K562 (cell line): ENCODE data around the gene SIGLEC7. TPM values are rescaled to one million over a fixed set of nuclear protein-coding genes. Genes with fewer than 3 reads are reported as not detected.
A peak's percentile ranks its signal among the peaks of the same experiment; 100 is the strongest.

Experiments
- BRD4 ChIP-seq: fragments of 200-600 bp; sonication (generic); IDR thresholded peaks from 2 replicates; pipeline ENCODE4 v1.6.1; 2017; ENCODE audit warnings: inconsistent platforms
- DNMT1 ChIP-seq: fragments of 450-650 bp; IDR thresholded peaks from 2 replicates; pipeline ENCODE4 v1.6.1; 2016; ENCODE audit warnings: antibody characterized with exemption, mild to moderate bottlenecking
- DPF2 ChIP-seq: fragments of 450-650 bp; IDR thresholded peaks from 2 replicates; pipeline ENCODE4 v1.6.1; 2016
- E2F6 ChIP-seq, 2 experiments: IDR thresholded peaks; 2 replicates each; pipeline ENCODE4 v1.6.1; 2011; ENCODE audit warnings: borderline replicate concordance in 1 of 2, control low read depth in 1 of 2, low read depth in 1 of 2, low read length in 1 of 2, mild to moderate bottlenecking in 1 of 2, mixed read lengths in 1 of 2, moderate library complexity in 1 of 2; ENCODE audit not compliant: insufficient read depth in 1 of 2, insufficient read length in 1 of 2, poor library complexity in 1 of 2, severe bottlenecking in 1 of 2; ENCODE audit errors: extremely low read depth in 1 of 2
- ETV6 ChIP-seq, 3 experiments: fragments of 150-350 bp in 1 of 3; sonication (generic) in 1 of 3; formaldehyde crosslinking in 1 of 3; IDR thresholded peaks; 2 replicates each; pipeline versions ENCODE4 v1.6.1 to v1.8.0; 2014 to 2022; ENCODE audit warnings: borderline replicate concordance in 2 of 3, low read depth in 2 of 3, antibody characterized with exemption in 1 of 3, low read length in 1 of 3, mild to moderate bottlenecking in 1 of 3, missing genetic modification reagents in 1 of 3
- HES1 ChIP-seq: fragments of 450-650 bp; IDR thresholded peaks from 2 replicates; pipeline ENCODE4 v1.6.1; 2016; ENCODE audit warnings: low read depth, mild to moderate bottlenecking, moderate library complexity
- NFIC ChIP-seq: fragments of 450-650 bp; IDR thresholded peaks from 2 replicates; pipeline ENCODE4 v1.6.1; 2017; ENCODE audit warnings: mild to moderate bottlenecking, inconsistent platforms
- RNF2 ChIP-seq: sonication (generic); IDR thresholded peaks from 2 replicates; pipeline ENCODE4 v1.6.1; 2016
- RREB1 ChIP-seq: fragments of 250-450 bp; sonication (Bioruptor Pico); IDR thresholded peaks from 2 replicates; pipeline ENCODE4 v1.4.0; 2020
- SAP30 ChIP-seq: fragments of 200-600 bp; sonication (generic); IDR thresholded peaks from 2 replicates; pipeline ENCODE4 v1.6.1; 2012; ENCODE audit warnings: borderline replicate concordance, low read depth, mild to moderate bottlenecking, moderate library complexity, low read length, control low read depth, inconsistent platforms; ENCODE audit not compliant: insufficient read depth, poor library complexity, severe bottlenecking
- SIN3A ChIP-seq, 2 experiments: fragments of 150-350 bp in 1 of 2; IDR thresholded peaks; 2 replicates each; pipeline ENCODE4 v1.6.1; 2011 to 2016; ENCODE audit warnings: borderline replicate concordance in 2 of 2, low read depth in 2 of 2, low read length in 2 of 2, mild to moderate bottlenecking in 2 of 2, moderate library complexity in 2 of 2; ENCODE audit not compliant: control insufficient read depth in 1 of 2
- SMAD4 ChIP-seq: fragments of 250-450 bp; sonication (Bioruptor Pico); conservative IDR thresholded peaks from 2 replicates; pipeline ENCODE4 v1.8.0; 2021; ENCODE audit warnings: inconsistent platforms, mild to moderate bottlenecking, moderate library complexity
- SMARCE1 ChIP-seq: fragments of 450-650 bp; IDR thresholded peaks from 2 replicates; pipeline ENCODE4 v1.7.1; 2016; ENCODE audit warnings: mild to moderate bottlenecking
- U2AF2 ChIP-seq: fragments of 200-400 bp; formaldehyde crosslinking; optimal IDR thresholded peaks from 2 replicates; pipeline ENCODE3; 2017; ENCODE audit warnings: low read depth, mild to moderate bottlenecking, low read length
- ZNF785 ChIP-seq: fragments of 250-450 bp; sonication (Bioruptor Pico); IDR thresholded peaks from 2 replicates; pipeline ENCODE4 v1.4.0; 2020; ENCODE audit warnings: mild to moderate bottlenecking
- polyA plus RNA-seq, 8 experiments: library from polyadenylated mRNA; depleted of rRNA in 4 of 8; stranded (reverse) in 5 of 8; unstranded in 3 of 8; fragments of >200 nt; fragmentation: Nextera tagmentation in 2 of 8; fragmentation: Illumina TruSeq in 1 of 8; extraction: Ambion mirVana in 2 of 8; extraction: Trizol in 1 of 8; gene quantifications; 2 replicates each; pipeline versions ENCODE4 v1.2.1 to v1.2.3, GENCODE V29; 2011 to 2014; ENCODE audit warnings: inconsistent platforms in 1 of 8, missing spikeins in 1 of 8
- total RNA-seq, 7 experiments: library from RNA; depleted of rRNA in 6 of 7; stranded (reverse); fragments of >200 nt in 6 of 7; fragmentation: Illumina TruSeq in 2 of 7; extraction: Trizol in 2 of 7; gene quantifications; 2 replicates each; pipeline versions ENCODE4 v1.2.1 to v1.2.3, GENCODE V29; 2011 to 2021; ENCODE audit warnings: low replicate concordance in 1 of 7

SIGLEC7 gene
- total and polyA plus RNA-seq, 9 of the 15 experiments (the other 6 are each of a cell fraction or from before 2014, with no cell fraction given): 0.10 to 0.12 TPM; not detected in 7

GRCh38 chr19:51107406-51108065, 34.6 kb upstream of the SIGLEC7 start (continued):
- peak in 1 of 2 experiments; percentile 23 for TF ChIP-seq E2F6 (IDR thresholded peaks at IDR 0.05; ENCODE audit: borderline replicate concordance in 1 of 2, extremely low read depth in 1 of 2, insufficient read depth in 1 of 2, insufficient read length in 1 of 2, low read depth in 1 of 2, low read length in 1 of 2, poor library complexity in 1 of 2, severe bottlenecking in 1 of 2)
- TF ChIP-seq RNF2: no peak; the same call in 1 of the 2 replicates
- TF ChIP-seq NFIC: 0 out of 2 replicates have a peak, but pooled peaks have one; percentile 24
- peak in 1 of 2 experiments; percentile 82; a peak in 1 of 4 replicates for TF ChIP-seq SIN3A (IDR thresholded peaks at IDR 0.05; ENCODE audit: borderline replicate concordance in 2 of 2, control insufficient read depth in 1 of 2, low read depth in 2 of 2, low read length in 2 of 2)
- TF ChIP-seq SAP30: peak; percentile 42
- peak; percentile 35; the same call in 1 of the 2 replicates for TF ChIP-seq SMAD4 (CRISPR knock-in tag)
- TF ChIP-seq RREB1 (CRISPR knock-in tag): 0 out of 2 replicates have a peak, but pooled peaks have one; percentile 30
- TF ChIP-seq BRD4: no peak
- TF ChIP-seq ETV6 (IDR thresholded peaks at IDR 0.05; ENCODE audit: borderline replicate concordance in 1 of 2, low read depth in 2 of 2, low read length in 1 of 2): no peak
- TF ChIP-seq ETV6 (CRISPR knock-in tag; IDR thresholded peaks at IDR 0.05; ENCODE audit: borderline replicate concordance): 0 out of 2 replicates have a peak, but pooled peaks have one; percentile 27
- TF ChIP-seq DNMT1: no peak
- no peak for TF ChIP-seq U2AF2
- no peak for TF ChIP-seq ZNF785 (CRISPR knock-in tag)
- peak; percentile 23; the same call in 1 of the 2 replicates for TF ChIP-seq SMARCE1
- TF ChIP-seq HES1: no peak
- TF ChIP-seq DPF2: peak; percentile 51; the same call in 1 of the 2 replicates
